ENCODE results near the gene ADIPOR2.

DNA sequence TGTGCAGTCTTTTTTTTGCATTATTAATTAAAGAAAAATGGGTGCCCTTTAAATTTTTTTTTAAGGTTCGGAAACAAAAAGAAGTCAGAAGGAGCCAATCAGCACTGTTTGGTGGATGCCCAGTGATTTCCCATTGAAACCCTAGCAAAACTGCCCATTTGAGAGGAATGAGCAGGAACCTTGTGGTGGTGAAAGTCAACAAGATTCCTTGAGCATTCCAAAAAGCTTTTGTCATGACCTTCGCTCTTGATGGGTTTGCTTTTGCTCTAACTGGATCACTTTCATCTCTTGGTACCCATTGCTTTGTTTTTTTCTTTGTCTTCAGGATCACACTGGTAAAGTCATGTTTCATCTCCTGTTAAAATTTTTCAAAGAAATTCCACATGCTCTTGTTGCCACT is 54.1 kb downstream of the ADIPOR2 start:
- TF ChIP-seq POLR2A (IDR thresholded peaks at IDR 0.05) (no peak), POLR2AphosphoS5 (IDR thresholded peaks at IDR 0.05) (no peak), EP300 (IDR thresholded peaks at IDR 0.05) (no peak)
- TF ChIP-seq, protein P1, sequence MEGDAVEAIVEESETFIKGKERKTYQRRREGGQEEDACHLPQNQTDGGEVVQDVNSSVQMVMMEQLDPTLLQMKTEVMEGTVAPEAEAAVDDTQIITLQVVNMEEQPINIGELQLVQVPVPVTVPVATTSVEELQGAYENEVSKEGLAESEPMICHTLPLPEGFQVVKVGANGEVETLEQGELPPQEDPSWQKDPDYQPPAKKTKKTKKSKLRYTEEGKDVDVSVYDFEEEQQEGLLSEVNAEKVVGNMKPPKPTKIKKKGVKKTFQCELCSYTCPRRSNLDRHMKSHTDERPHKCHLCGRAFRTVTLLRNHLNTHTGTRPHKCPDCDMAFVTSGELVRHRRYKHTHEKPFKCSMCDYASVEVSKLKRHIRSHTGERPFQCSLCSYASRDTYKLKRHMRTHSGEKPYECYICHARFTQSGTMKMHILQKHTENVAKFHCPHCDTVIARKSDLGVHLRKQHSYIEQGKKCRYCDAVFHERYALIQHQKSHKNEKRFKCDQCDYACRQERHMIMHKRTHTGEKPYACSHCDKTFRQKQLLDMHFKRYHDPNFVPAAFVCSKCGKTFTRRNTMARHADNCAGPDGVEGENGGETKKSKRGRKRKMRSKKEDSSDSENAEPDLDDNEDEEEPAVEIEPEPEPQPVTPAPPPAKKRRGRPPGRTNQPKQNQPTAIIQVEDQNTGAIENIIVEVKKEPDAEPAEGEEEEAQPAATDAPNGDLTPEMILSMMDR (IDR thresholded peaks at IDR 0.05): no peak
